ENCODE data around the gene HEATR9.

DNA sequence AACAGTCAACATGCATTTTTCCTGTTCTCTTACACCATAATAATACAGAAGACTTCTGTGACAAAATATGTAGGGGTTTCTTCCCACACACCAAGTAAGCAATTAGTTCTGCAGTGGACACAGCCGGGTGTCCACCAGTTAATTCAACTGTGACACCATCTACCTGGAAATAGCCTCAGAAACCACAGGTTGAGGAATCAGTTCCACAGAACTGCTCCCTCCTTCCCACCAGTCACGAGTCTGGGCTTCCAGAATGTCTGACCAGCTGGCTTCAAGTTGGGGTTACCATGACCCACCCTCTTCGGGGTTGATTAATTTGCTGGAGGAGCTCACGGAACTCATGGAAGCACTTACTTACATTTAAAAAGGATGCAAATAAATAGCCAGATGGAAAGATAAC, 25.1 kb upstream of the HEATR9 start:
- TF ChIP-seq CTCF (IDR thresholded peaks at IDR 0.05) (no peak), POLR2A (IDR thresholded peaks at IDR 0.05) (no peak), POLR2AphosphoS5 (IDR thresholded peaks at IDR 0.05; ENCODE audit: insufficient read depth in 1 of 2, low read depth in 1 of 2) (no peak)
